LNCaP clone FGC (cell line): ENCODE results near the gene TOPBP1.

Experiments used
- DNase-seq: peaks from one replicate; pipeline ENCODE4 v3.0.0-alpha.2; 2011; ENCODE audit warnings: low read depth
- H3K4me3 ChIP-seq: 2 replicates; pipeline ENCODE4 v1.5.1; 2011; ENCODE audit warnings: mild to moderate bottlenecking, low read depth, low read length, control low read depth
- CTCF ChIP-seq: IDR thresholded peaks from 2 replicates; pipeline ENCODE4 v1.5.1; 2012; ENCODE audit warnings: mild to moderate bottlenecking; ENCODE audit not compliant: control insufficient read depth, insufficient read depth; ENCODE audit errors: extremely low read depth

TOPBP1 gene

GRCh38 chr3:133593243-133593642, 68.5 kb downstream of the TOPBP1 start:
- TF ChIP-seq CTCF, result no peak
- H3K4me3 ChIP-seq, result no peak overlapping the region
- DNase-seq, result no peak

- DNase-seq, result no peak
Measured at GRCh38 chr3:133592843-133593242, 68.9 kb downstream of the TOPBP1 start.

GRCh38 chr3:133591271-133591742, 70.4 kb downstream of the TOPBP1 start:
- no peak for DNase-seq

More at GRCh38 chr3:133592843-133593242, 68.9 kb downstream of the TOPBP1 start:
- H3K4me3 ChIP-seq, result no peak overlapping the region
- no peak for TF ChIP-seq CTCF

GRCh38 chr3:133589503-133589902, 72.2 kb downstream of the TOPBP1 start:
- no peak overlapping the region for H3K4me3 ChIP-seq
- no peak for DNase-seq
- no peak for TF ChIP-seq CTCF

More at GRCh38 chr3:133591271-133591742, 70.4 kb downstream of the TOPBP1 start:
- H3K4me3 ChIP-seq, result no peak overlapping the region
- no peak for TF ChIP-seq CTCF

- no peak for TF ChIP-seq CTCF
- H3K4me3 ChIP-seq, result 0 out of 2 replicates have a peak overlapping the region, but pooled peaks have one; percentile 3
- no peak for DNase-seq
Measured at GRCh38 chr3:133588784-133589465, 72.8 kb downstream of the TOPBP1 start.

GRCh38 chr3:133588035-133588434, 73.7 kb downstream of the TOPBP1 start:
- peak; percentile 75 for DNase-seq
- no peak overlapping the region for H3K4me3 ChIP-seq
- no peak for TF ChIP-seq CTCF

- DNase-seq, result no peak
- TF ChIP-seq CTCF, result no peak
- no peak overlapping the region for H3K4me3 ChIP-seq
Measured at GRCh38 chr3:133583396-133583795, 78.3 kb downstream of the TOPBP1 start.
